RWPE1 (cell line): Measurements from ENCODE around the gene NPW.

Experiments used
- CTCF ChIA-PET: fragments of 350-600 bp; sonication (Branson Sonifier 250); formaldehyde crosslinking; extraction: SDS; loops from one replicate; lab custom pipeline; 2021; lab: Yijun Ruan, JAX
- POLR2A ChIA-PET: fragments of 400-600 bp; formaldehyde crosslinking; extraction: SDS; loops from one replicate; lab custom pipeline; 2020; ENCODE audit warnings: antibody characterized with exemption; ENCODE audit not compliant: low non-redundant PET; lab: Yijun Ruan, JAX
- DNase-seq: peaks from one replicate; pipeline ENCODE4 v3.0.0; 2012; ENCODE audit warnings: low spot score
- H3K27ac ChIP-seq: fragments of 450-650 bp; 2 replicates; pipeline ENCODE4 v1.5.1; 2017
- CTCF ChIP-seq: fragments of 450-650 bp; conservative IDR thresholded peaks from 2 replicates; pipeline ENCODE4 v1.5.1; 2017; ENCODE audit warnings: low read depth, mild to moderate bottlenecking

The NPW gene

DNA sequence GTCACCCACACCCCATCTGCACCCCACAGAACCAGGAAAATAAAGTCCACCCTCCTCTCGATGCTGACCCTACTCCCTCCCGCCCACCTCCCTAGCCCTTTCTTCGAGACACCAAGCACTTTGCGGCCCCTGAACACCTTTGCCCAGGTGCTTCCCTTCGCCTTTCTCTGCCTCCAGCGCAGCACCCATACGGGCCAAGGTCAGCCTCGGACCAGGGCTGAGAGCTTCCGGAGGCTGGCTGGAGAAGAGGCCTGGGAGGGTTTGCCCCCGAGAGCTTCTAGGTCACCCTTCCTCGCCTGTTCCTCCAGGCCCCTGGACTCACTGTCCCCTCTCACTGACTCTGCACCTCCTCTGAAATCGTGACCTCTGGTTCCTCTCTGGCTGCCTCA, 4.4 kb downstream of the NPW start:
- no peak for DNase-seq
- CTCF ChIA-PET: interaction anchor here (0.9 kb wide), 2 partner anchors 33 to 117 kb away, joined by 3 read pairs; no protein-coding TSS in a partner anchor
- peak overlapping the region; percentile 85 for H3K27ac ChIP-seq
- POLR2A ChIA-PET: no interaction called here
- no peak for TF ChIP-seq CTCF

GRCh38 chr16:2025251-2025650, 5.7 kb downstream of the NPW start:
- no peak for TF ChIP-seq CTCF
- no peak for DNase-seq
- ChIA-PET POLR2A (no interaction called here), CTCF (no interaction called here)
- H3K27ac ChIP-seq: peak overlapping the region; percentile 85

- H3K27ac ChIP-seq: peak overlapping the region; percentile 85
- TF ChIP-seq CTCF: no peak
- ChIA-PET CTCF (interaction anchor here (0.6 kb wide), 2 partner anchors 127 to 929 kb away, joined by 3 read pairs; no protein-coding TSS in a partner anchor), POLR2A (no interaction called here)
- no peak for DNase-seq
These were observed 6.4 kb downstream of the NPW start for GRCh38 chr16:2025878-2026460.

GRCh38 chr16:2026461-2027023, 7.0 kb downstream of the NPW start, which contains the start of gene NHERF2:
Gene NHERF2 (plus strand): TSS chr16:2026902. CDS start chr16:2027006, 104 bp downstream.
- H3K27ac ChIP-seq: peak within 1 kb of the TSS; percentile 85
- TF ChIP-seq CTCF: no peak
- ChIA-PET POLR2A (no interaction called here), CTCF (interaction anchor here (0.6 kb wide), 2 partner anchors 127 to 929 kb away, joined by 3 read pairs; no protein-coding TSS in a partner anchor)
- DNase-seq: peak; percentile 55

DNA sequence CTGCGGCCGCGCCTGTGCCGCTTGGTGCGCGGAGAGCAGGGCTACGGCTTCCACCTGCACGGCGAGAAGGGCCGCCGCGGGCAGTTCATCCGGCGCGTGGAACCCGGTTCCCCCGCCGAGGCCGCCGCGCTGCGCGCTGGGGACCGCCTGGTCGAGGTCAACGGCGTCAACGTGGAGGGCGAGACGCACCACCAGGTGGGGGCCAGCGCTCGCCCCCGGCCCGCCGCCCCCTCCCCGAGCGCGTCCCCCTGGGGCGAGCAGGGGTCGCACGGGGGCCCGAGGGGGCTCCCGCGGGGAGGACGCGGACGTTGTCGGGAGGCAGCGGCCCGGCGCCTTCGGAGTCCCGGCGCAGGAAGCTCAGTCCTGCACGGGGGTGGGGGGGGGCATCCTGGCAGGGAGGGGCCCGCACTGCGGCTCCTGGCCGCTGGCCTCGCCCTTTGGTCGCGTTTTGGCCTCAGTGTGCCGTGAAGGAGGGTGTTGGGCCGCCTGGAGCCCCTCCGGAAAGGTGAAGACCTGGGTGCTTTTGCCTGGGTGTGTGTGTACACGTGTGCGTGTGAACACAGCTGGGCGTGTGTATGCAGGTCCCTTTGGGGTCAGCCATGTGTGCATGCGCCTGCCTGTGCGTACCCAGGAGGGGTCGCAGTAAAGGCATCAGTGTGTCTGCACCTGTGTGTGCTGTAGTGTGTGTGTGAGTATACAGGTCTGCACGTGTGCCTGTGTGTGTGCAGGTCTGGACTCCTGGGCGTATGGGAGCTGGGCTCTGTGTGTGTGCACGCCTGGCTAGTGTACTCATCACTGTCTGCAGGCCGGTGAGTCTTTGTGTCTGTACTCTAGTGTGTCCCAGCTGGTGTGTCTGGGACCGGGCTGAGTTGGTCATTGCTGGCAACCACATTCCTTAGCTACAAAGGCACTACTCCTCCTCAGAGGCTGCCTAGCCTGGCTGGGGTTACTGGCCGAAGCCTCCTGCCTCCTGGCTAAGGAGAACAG, 7.7 kb downstream of the NPW start:
- ChIA-PET CTCF (interaction anchor here (0.5 to 1.1 kb wide), 6 partner anchors 11 to 930 kb away, joined by 3 to 6 read pairs (median 3); no protein-coding TSS in a partner anchor), POLR2A (interaction anchor here (0.6 kb wide), 1 partner anchor 12 kb away, joined by 4 read pairs; no protein-coding TSS in a partner anchor)
- no peak for DNase-seq
- H3K27ac ChIP-seq: peak overlapping the region; percentile 85
- no peak for TF ChIP-seq CTCF

DNA sequence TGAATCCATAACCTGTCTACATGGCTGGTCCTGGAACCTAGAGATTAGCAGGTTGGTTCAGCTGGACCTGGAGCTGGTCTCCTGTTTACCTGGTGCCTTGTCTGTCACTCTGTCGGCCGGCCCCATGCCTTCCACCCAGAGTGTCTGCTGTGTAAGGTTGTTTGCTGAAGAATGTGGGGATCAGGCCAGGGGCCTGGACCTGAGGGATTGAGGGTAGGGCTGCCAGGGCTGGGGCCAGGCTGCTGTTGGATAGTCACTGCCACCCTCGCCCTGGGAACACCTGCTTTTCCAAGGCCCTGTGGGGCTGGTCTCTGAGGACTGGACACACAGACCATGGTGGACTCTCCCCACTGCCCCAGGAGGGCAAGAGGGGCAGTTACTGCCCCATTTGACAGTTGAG, 8.6 kb downstream of the NPW start:
- POLR2A ChIA-PET: interaction anchor here (0.6 kb wide), 1 partner anchor 12 kb away, joined by 4 read pairs; no protein-coding TSS in a partner anchor
- DNase-seq: no peak
- peak overlapping the region; percentile 85 for H3K27ac ChIP-seq
- CTCF ChIA-PET: interaction anchor here (0.5 to 1.1 kb wide), 4 partner anchors 12 to 112 kb away, joined by 3 to 6 read pairs (median 3); no protein-coding TSS in a partner anchor
- no peak for TF ChIP-seq CTCF
